B cell (primary cell): ENCODE results near the gene CSNK2B. TPM values are rescaled to one million over a fixed set of nuclear protein-coding genes. Genes with fewer than 3 reads are reported as not detected.

Source experiments
- ATAC-seq: fragments of 200-7000 bp; cut with Tn5 transposase; one replicate; pipeline ENCODE4 v1.10.0; 2021; ENCODE audit warnings: low read depth, mild to moderate bottlenecking, moderate number of reproducible peaks, moderate library complexity
- CTCF ChIA-PET: fragments of 350-600 bp; sonication (Branson Sonifier 250); formaldehyde crosslinking; loops from one replicate; lab custom pipeline; 2021; ENCODE audit warnings: antibody characterized with exemption, inconsistent platforms; lab: Charles Lee
- POLR2A ChIA-PET: fragments of 350-600 bp; sonication (Branson Sonifier 250); formaldehyde crosslinking; loops from one replicate; lab custom pipeline; 2021; ENCODE audit warnings: antibody characterized with exemption; lab: Charles Lee
- DNase-seq: peaks from one replicate; pipeline ENCODE4 v3.0.0; 2013
- H2AFZ ChIP-seq: 2 replicates; pipeline ENCODE4 v1.6.1; 2012; ENCODE audit warnings: mild to moderate bottlenecking, low read depth, low read length; ENCODE audit not compliant: insufficient read depth, poor library complexity, severe bottlenecking
- H3K27ac ChIP-seq, 2 donors: 1 replicate in 1 of 2; 2 replicates in 1 of 2; pipeline ENCODE4 v1.5.1; 2012 to 2013; ENCODE audit warnings: low read length in 2 of 2, mild to moderate bottlenecking in 2 of 2, moderate library complexity in 1 of 2
- H3K27me3 ChIP-seq, 4 experiments: fragments of 200-600 bp in 1 of 4; sonication (generic) in 1 of 4; replicated peaks in 1 of 4; 1 replicate in 2 of 4; 2 replicates in 2 of 4; pipeline versions ENCODE4 v1.6.1 to v1.7.0; 2013 to 2016; ENCODE audit warnings: low read length in 3 of 4, mild to moderate bottlenecking in 2 of 4, mixed read lengths in 1 of 4, moderate library complexity in 1 of 4; ENCODE audit not compliant: insufficient read depth in 4 of 4, control insufficient read depth in 3 of 4; ENCODE audit errors: control extremely low read depth in 1 of 4
- H3K36me3 ChIP-seq, 2 experiments: replicated peaks in 1 of 2; 1 replicate in 1 of 2; 2 replicates in 1 of 2; pipeline versions ENCODE4 v1.6.1 to v1.7.1; 2013; ENCODE audit warnings: low read length in 1 of 2; ENCODE audit not compliant: insufficient read depth in 2 of 2, control insufficient read depth in 1 of 2; ENCODE audit errors: control extremely low read depth in 1 of 2, extremely low read depth in 1 of 2
- H3K4me1 ChIP-seq, 2 donors: fragments of 200-600 bp in 1 of 2; sonication (generic) in 1 of 2; 1 replicate in 1 of 2; 2 replicates in 1 of 2; pipeline versions ENCODE4 v1.5.1 to v1.6.1; 2013 to 2017; ENCODE audit warnings: low read length in 2 of 2; ENCODE audit not compliant: control insufficient read depth in 2 of 2, insufficient read depth in 2 of 2
- H3K4me2 ChIP-seq: replicated peaks from 2 replicates; pipeline ENCODE3; 2012; ENCODE audit warnings: mild to moderate bottlenecking, low read depth, low read length; ENCODE audit not compliant: poor library complexity, severe bottlenecking
- H3K4me3 ChIP-seq, 5 experiments: fragments of 200-600 bp in 1 of 5; sonication (generic) in 1 of 5; 1 replicate in 3 of 5; 2 replicates in 2 of 5; pipeline versions ENCODE4 v1.5.1 to v1.7.0; 2011 to 2016; ENCODE audit warnings: low read length in 4 of 5, mild to moderate bottlenecking in 4 of 5, low read depth in 2 of 5, control low read depth in 1 of 5, moderate library complexity in 1 of 5; ENCODE audit not compliant: insufficient read depth in 1 of 5; ENCODE audit errors: control extremely low read depth in 1 of 5, extremely low read depth in 1 of 5
- H3K79me2 ChIP-seq: fragments of 200-600 bp; sonication (generic); one replicate; pipeline ENCODE4 v1.6.0; 2016; ENCODE audit warnings: low read length; ENCODE audit not compliant: control insufficient read depth, insufficient read depth
- H3K9ac ChIP-seq: fragments of 200-600 bp; sonication (generic); 2 replicates; pipeline ENCODE4 v1.6.1; 2017; ENCODE audit warnings: mild to moderate bottlenecking, low read length, moderate library complexity
- H3K9me3 ChIP-seq, 3 donors: one replicate each; pipeline versions ENCODE4 v1.6.1 to v1.7.1; 2013; ENCODE audit warnings: low read length in 2 of 3; ENCODE audit not compliant: control insufficient read depth in 2 of 3, insufficient read depth in 1 of 3; ENCODE audit errors: control extremely low read depth in 1 of 3
- H4K20me1 ChIP-seq: 2 replicates; pipeline ENCODE4 v1.6.0; 2012; ENCODE audit warnings: mild to moderate bottlenecking, low read length; ENCODE audit not compliant: insufficient read depth, control insufficient read depth, poor library complexity, severe bottlenecking
- H3K27ac Mint-ChIP-seq: one replicate; pipeline ENCODE4 v1.8.0; 2021; ENCODE audit warnings: mixed read lengths
- H3K27me3 Mint-ChIP-seq: one replicate; pipeline ENCODE4 v1.8.0; 2021; ENCODE audit warnings: mixed read lengths
- H3K4me1 Mint-ChIP-seq: one replicate; pipeline ENCODE4 v1.8.0; 2021; ENCODE audit warnings: mixed read lengths
- H3K4me3 Mint-ChIP-seq: one replicate; pipeline ENCODE4 v1.8.0; 2021; ENCODE audit warnings: mixed read lengths
- H3K9me3 Mint-ChIP-seq: one replicate; pipeline ENCODE4 v1.8.0; 2022; ENCODE audit warnings: mixed read lengths; ENCODE audit not compliant: insufficient read depth
- CTCF ChIP-seq: fragments of 200-600 bp; IDR thresholded peaks from one replicate; pipeline ENCODE4 v1.8.0; 2022; ENCODE audit warnings: antibody characterized with exemption, mild to moderate bottlenecking
- EZH2 ChIP-seq: IDR thresholded peaks from 2 replicates; pipeline ENCODE4 v1.6.1; 2012; ENCODE audit warnings: borderline replicate concordance, low read depth, mild to moderate bottlenecking, moderate library complexity, low read length; ENCODE audit not compliant: insufficient read depth, poor library complexity, severe bottlenecking
- WGBS: methylation state at CpG from one replicate; pipeline ENCODE4 v1.1.5; 2013; ENCODE audit warnings: missing lambda C conversion rate; ENCODE audit not compliant: insufficient coverage; 5-methylcytosine and 5-hydroxymethylcytosine counted together
- intact Hi-C: fragments of 100-400 bp; cut with micrococcal nuclease; formaldehyde crosslinking; loops from one replicate; pipeline ENCODE4 v1.10.0; 2022
- polyA plus RNA-seq: library from polyadenylated mRNA; depleted of rRNA; stranded (reverse); fragments of >200 nt; gene quantifications from 2 replicates; pipeline ENCODE4 v1.2.3, GENCODE V29; 2012
- total RNA-seq, 2 donors: library from RNA; stranded (reverse); fragments of 120-200 nt in 1 of 2; gene quantifications; 1 replicate in 1 of 2; 2 replicates in 1 of 2; pipeline versions ENCODE4 v1.2.3 to v1.2.4, GENCODE V29; 2013 to 2022

Gene CSNK2B
- total and polyA plus RNA-seq, 2 donors (not counting 1 experiment from before 2014, with no cell fraction given), result 142 to 146 TPM

GRCh38 chr6:31701666-31702404 is 36.0 kb downstream of the CSNK2B start:
- peak overlapping the region; percentile 97 for H3K9ac ChIP-seq
- peak overlapping the region; percentile 65 to 98 (median 96) for H3K4me3 ChIP-seq
- peak overlapping the region in 1 of 2 donors; percentile 93 for H3K27ac ChIP-seq
- Mint-ChIP-seq H3K4me3 (peak overlapping the region; percentile 98), H3K27me3 (no peaks in the 10 kb centered on the region), H3K4me1 (peaks cover 32% of the 10 kb centered on the region), H3K9me3 (no peaks in the 10 kb centered on the region), H3K27ac (peak overlapping the region; percentile 91)
- peaks cover 0 to 36% of the 10 kb centered on the region in 2 experiments for H3K36me3 ChIP-seq
- H2AFZ ChIP-seq, result peak overlapping the region; percentile 89
- peak overlapping the region; percentile 75 for H3K4me2 ChIP-seq
- H4K20me1 ChIP-seq, result no peaks in the 10 kb centered on the region
- peaks cover 20 to 28% of the 10 kb centered on the region in 2 donors for H3K4me1 ChIP-seq
- no peak for DNase-seq
- intact Hi-C loops, result loop anchor here (5.0 kb wide), 1 partner anchor 35 kb away; the partner anchor contains the start of genes CSNK2B and LY6G5B
- H3K9me3 ChIP-seq, result no peaks in the 10 kb centered on the region
- TF ChIP-seq CTCF (no peak), EZH2 (no peak)
- peaks cover 42% of the 10 kb centered on the region for H3K79me2 ChIP-seq
- no peak for ATAC-seq
- H3K27me3 ChIP-seq, result no peaks in the 10 kb centered on the region
- WGBS, result 27% methylated on average over 6 of the region's 7 CpGs
- CTCF ChIA-PET, result interaction anchor here (1.7 to 2.3 kb wide), 2 partner anchors 68 to 129 kb away, joined by 8 to 11 read pairs; no protein-coding TSS in a partner anchor
- POLR2A ChIA-PET, result no interaction called here
